Nephron progenitor cell (in vitro differentiated cells): ENCODE measurements around the gene WDR53.
A peak's percentile ranks its signal among the peaks of the same experiment; 100 is the strongest.
"Not testable (repeated sequence)": the region's sequence is repeated elsewhere in the genome, so short reads cannot be mapped to it uniquely, and the experiment has no call there.

ENCODE experiments used
- DNase-seq: peaks from one replicate; pipeline ENCODE4 v3.0.0; 2021
- H3K27ac Mint-ChIP-seq: 2 replicates; pipeline ENCODE4 v1.8.0; 2021; ENCODE audit warnings: mild to moderate bottlenecking, moderate library complexity, mixed read lengths
- H3K27me3 Mint-ChIP-seq: 2 replicates; pipeline ENCODE4 v1.8.0; 2021; ENCODE audit warnings: mild to moderate bottlenecking, low read depth, mixed read lengths; ENCODE audit not compliant: poor library complexity
- H3K36me3 Mint-ChIP-seq: 2 replicates; pipeline ENCODE4 v1.8.0; 2021; ENCODE audit warnings: low read depth, mixed read lengths
- H3K4me1 Mint-ChIP-seq: 2 replicates; pipeline ENCODE4 v1.8.0; 2021; ENCODE audit warnings: mixed read lengths
- H3K4me3 Mint-ChIP-seq: 2 replicates; pipeline ENCODE4 v1.8.0; 2021; ENCODE audit warnings: mild to moderate bottlenecking, moderate library complexity, mixed read lengths
- H3K9me3 Mint-ChIP-seq: 2 replicates; pipeline ENCODE4 v1.8.0; 2021; ENCODE audit warnings: mild to moderate bottlenecking, moderate library complexity, mixed read lengths
- TF ChIP-seq, protein P1 (sequence below): fragments of 200-600 bp; sonication (generic); IDR thresholded peaks from 2 replicates; pipeline ENCODE4 v1.5.0; 2021; ENCODE audit warnings: antibody characterized with exemption

The WDR53 gene

DNA sequence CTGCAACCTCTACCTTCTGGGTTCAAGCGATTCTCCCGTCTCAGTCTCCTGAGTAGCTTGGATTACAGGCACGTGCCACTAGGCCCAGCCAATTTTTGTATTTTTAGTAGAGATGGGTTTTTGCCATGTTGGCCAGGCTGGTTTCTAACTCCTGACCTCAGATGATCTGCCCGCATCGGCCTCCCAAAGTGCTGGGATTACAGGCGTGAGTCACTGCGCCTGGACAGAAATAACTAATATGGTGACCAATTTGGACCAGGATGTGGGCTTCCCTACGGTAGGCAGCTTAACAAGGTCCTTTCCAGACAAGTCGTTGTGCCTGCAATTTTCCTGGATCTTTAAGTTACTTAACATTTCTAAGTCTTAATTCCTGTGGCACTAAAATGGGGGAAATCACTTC, 14.8 kb downstream of the WDR53 start:
- Mint-ChIP-seq H3K4me3 (no peak overlapping the region), H3K36me3 (peaks cover 10% of the 10 kb centered on the region), H3K27ac (peak overlapping the region; percentile 74), H3K9me3 (peaks cover 30% of the 10 kb centered on the region), H3K4me1 (no peaks in the 10 kb centered on the region), H3K27me3 (no peaks in the 10 kb centered on the region)
- TF ChIP-seq, protein P1, sequence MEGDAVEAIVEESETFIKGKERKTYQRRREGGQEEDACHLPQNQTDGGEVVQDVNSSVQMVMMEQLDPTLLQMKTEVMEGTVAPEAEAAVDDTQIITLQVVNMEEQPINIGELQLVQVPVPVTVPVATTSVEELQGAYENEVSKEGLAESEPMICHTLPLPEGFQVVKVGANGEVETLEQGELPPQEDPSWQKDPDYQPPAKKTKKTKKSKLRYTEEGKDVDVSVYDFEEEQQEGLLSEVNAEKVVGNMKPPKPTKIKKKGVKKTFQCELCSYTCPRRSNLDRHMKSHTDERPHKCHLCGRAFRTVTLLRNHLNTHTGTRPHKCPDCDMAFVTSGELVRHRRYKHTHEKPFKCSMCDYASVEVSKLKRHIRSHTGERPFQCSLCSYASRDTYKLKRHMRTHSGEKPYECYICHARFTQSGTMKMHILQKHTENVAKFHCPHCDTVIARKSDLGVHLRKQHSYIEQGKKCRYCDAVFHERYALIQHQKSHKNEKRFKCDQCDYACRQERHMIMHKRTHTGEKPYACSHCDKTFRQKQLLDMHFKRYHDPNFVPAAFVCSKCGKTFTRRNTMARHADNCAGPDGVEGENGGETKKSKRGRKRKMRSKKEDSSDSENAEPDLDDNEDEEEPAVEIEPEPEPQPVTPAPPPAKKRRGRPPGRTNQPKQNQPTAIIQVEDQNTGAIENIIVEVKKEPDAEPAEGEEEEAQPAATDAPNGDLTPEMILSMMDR, result no peak
- DNase-seq, result no peak

DNA sequence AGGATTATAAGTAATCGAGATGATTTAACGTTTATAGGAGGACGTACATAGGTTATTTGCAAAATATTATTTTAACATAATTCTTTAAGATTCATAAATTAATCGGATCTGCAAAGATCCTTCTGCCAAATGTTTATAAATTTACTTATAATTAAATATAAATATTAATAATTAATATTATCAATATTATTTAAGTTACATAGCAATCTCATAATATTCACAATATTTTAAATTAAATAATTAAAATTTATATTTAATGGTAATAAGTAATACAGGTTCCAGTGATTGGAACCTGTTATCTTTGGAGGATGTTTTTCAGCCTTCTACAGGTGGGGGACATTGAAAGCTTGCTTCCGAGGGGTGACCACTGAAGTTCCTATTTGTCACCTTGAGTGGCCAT, 16.1 kb downstream of the WDR53 start:
- H3K4me3 Mint-ChIP-seq, result no peak overlapping the region
- H3K9me3 Mint-ChIP-seq, result peaks cover 43% of the 10 kb centered on the region

DNA sequence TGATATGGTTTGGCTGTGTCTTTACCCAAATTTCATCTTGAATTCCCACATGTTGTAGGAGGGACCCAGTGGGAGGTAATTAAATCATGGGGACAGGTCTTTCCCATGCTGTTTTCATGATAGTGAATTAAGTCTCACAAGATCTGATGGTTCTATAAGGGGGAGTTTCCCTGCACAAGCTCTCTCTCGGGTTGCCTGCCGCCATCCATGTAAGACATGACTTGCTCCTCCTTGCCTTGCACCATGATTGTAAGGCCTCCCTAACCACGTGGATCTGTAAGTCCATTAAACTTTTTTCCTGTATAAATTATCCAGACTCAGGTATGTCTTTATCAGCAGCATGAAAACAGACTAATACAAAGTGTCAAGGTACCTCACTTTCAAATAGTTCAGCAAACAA, 18.2 kb downstream of the WDR53 start:
- Mint-ChIP-seq H3K9me3 (peaks cover 45% of the 10 kb centered on the region), H3K36me3 (peaks cover 16% of the 10 kb centered on the region)
- not testable (repeated sequence) for H3K4me1 Mint-ChIP-seq, H3K27me3 Mint-ChIP-seq, DNase-seq, H3K4me3 Mint-ChIP-seq, H3K27ac Mint-ChIP-seq

More for the DNA sequence above, 16.1 kb downstream of the WDR53 start:
- Mint-ChIP-seq H3K27ac (no peak overlapping the region), H3K36me3 (peaks cover 16% of the 10 kb centered on the region), H3K27me3 (no peaks in the 10 kb centered on the region), H3K4me1 (no peaks in the 10 kb centered on the region)
- TF ChIP-seq, protein P1, result no peak
- no peak for DNase-seq

DNA sequence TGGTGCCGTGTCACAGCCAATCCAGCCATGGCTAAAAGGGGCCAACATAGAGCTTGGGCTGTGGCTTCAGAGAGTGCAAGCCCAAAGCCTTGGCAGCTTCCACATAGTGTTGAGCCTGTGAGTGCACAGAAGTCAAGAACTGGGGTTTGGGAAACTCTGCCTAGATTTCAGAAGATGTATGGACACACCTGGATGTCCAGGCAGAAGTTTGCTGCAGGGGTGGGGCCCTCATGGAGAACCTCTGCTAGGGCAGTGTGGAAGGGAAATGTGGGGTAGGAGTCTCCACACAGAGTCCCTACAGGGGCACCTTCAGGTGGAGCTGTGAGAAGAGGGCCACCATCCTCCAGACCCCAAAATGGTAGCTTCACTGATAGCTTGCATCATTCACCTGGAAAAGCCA, 19.0 kb downstream of the WDR53 start:
- not testable (repeated sequence) for H3K4me1 Mint-ChIP-seq, H3K4me3 Mint-ChIP-seq, DNase-seq, H3K27ac Mint-ChIP-seq, H3K27me3 Mint-ChIP-seq
- H3K36me3 Mint-ChIP-seq, result peaks cover 16% of the 10 kb centered on the region
- H3K9me3 Mint-ChIP-seq, result peaks cover 50% of the 10 kb centered on the region

DNA sequence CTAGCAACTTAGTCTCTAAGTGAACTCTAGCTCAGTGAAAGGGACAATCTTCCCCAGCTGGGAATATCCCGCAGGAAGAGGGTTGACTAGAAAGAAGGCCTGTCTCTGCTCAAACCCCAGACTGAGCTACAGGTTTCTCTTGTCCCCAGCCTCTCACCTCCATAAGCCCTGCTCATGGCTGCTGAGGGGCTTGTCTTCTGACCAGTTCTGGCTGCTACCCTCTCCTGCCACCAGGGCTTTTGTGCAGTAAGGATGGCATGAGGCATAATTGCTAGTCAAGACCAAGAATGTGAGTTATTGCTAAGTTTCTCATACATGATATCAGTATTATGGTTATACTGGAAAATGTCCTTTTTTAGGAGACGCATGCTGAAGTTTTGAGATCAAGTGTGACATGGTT, 21.3 kb downstream of the WDR53 start:
- Mint-ChIP-seq H3K4me3 (no peak overlapping the region), H3K4me1 (no peaks in the 10 kb centered on the region), H3K9me3 (peaks cover 60% of the 10 kb centered on the region), H3K36me3 (peaks cover 16% of the 10 kb centered on the region), H3K27me3 (peaks cover 6% of the 10 kb centered on the region), H3K27ac (peak overlapping the region; percentile 77)
- DNase-seq, result no peak
- TF ChIP-seq, protein P1, result no peak

DNA sequence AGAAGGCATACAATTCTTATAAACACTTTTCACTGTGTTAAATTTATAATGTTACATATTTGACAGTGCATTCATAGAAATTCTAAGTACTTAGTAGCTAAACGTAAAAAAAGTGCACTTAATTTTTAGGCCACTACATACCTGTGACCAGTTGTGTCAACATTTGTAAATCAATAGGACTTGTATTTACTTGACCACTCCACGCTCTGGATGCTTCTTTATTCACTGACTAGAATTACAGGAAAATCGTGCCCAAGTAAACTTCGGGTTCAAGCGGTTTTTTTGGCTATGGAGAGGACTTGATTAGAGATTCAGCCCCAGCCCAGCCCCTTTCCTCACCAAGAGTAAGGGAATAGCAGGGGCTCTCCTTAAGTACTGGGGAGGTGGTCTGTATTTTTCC, 21.8 kb downstream of the WDR53 start:
- H3K9me3 Mint-ChIP-seq, result peaks cover 57% of the 10 kb centered on the region
- H3K27me3 Mint-ChIP-seq, result peaks cover 6% of the 10 kb centered on the region
- DNase-seq, result no peak
- no peak overlapping the region for H3K4me3 Mint-ChIP-seq
- peaks cover 16% of the 10 kb centered on the region for H3K36me3 Mint-ChIP-seq
- no peaks in the 10 kb centered on the region for H3K4me1 Mint-ChIP-seq
- no peak overlapping the region for H3K27ac Mint-ChIP-seq
- TF ChIP-seq, protein P1, result no peak

DNA sequence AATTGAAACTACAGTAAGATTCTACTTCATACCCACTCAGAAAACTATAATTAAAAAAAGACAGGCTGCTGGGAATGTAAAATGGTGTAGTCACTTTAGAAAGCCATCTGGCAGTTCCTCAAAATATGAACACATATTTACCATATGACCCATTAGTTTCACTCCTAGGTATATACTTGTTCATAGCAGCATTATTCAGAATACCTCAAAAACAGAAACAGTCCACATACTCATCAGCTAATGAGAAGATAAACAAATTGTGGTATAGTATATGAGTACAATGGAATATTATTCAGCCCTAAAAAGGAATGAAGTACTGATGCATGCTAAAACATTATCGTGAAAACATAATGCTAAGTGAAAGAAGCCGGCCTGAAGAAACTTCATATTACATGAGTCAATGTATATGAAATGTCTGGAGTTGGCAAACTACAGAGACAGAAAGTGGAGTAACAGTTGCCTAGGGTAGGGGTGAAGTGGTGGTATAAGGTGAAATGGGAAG, 23.8 kb downstream of the WDR53 start:
- Mint-ChIP-seq H3K9me3 (peaks cover 39% of the 10 kb centered on the region), H3K36me3 (peaks cover 6% of the 10 kb centered on the region), H3K4me3 (no peak overlapping the region), H3K4me1 (no peaks in the 10 kb centered on the region), H3K27me3 (peaks cover 9% of the 10 kb centered on the region), H3K27ac (no peak overlapping the region)
- DNase-seq, result no peak
- TF ChIP-seq, protein P1, result no peak
